HG02763 (cell line): ENCODE data around the gene SIN3A.
A peak's percentile ranks its signal among the peaks of the same experiment; 100 is the strongest.
"Not testable (repeated sequence)": the region's sequence is repeated elsewhere in the genome, so short reads cannot be mapped to it uniquely, and the experiment has no call there.

Source experiments
- ATAC-seq: cut with Tn5 transposase; IDR thresholded peaks from one replicate; pipeline ENCODE4 v1.9.1; 2021; ENCODE audit warnings: mild to moderate bottlenecking, moderate library complexity; ENCODE audit not compliant: unreplicated experiment

Gene SIN3A

GRCh38 chr15:75383986-75384385 lies 67.5 kb downstream of the SIN3A start:
- ATAC-seq = not testable (repeated sequence)

GRCh38 chr15:75380773-75381172 lies 70.7 kb downstream of the SIN3A start:
- ATAC-seq = no peak

- no peak for ATAC-seq
Observed at GRCh38 chr15:75371901-75372688, 79.4 kb downstream of the SIN3A start.

GRCh38 chr15:75371486-75371885 lies 80.0 kb downstream of the SIN3A start:
- no peak for ATAC-seq

- ATAC-seq = no peak
Observed at GRCh38 chr15:75369897-75370581, 81.5 kb downstream of the SIN3A start.

- peak; percentile 6 for ATAC-seq
Observed at GRCh38 chr15:75368689-75369239, 82.7 kb downstream of the SIN3A start.

GRCh38 chr15:75367913-75368688 lies 83.4 kb downstream of the SIN3A start, which contains the start of gene MAN2C1:
Gene MAN2C1, minus strand, starts transcription at chr15:75368607. Its CDS starts 24 bp downstream, at chr15:75368583.
- peak; percentile 82 for ATAC-seq

- ATAC-seq = no peak
Observed at GRCh38 chr15:75367406-75367912, 84.0 kb downstream of the SIN3A start.

- ATAC-seq = no peak
Observed at GRCh38 chr15:75367006-75367405, 84.5 kb downstream of the SIN3A start.

- no peak for ATAC-seq
Observed at GRCh38 chr15:75366163-75366562, 85.3 kb downstream of the SIN3A start.

GRCh38 chr15:75364881-75365280 lies 86.6 kb downstream of the SIN3A start:
- ATAC-seq = no peak

GRCh38 chr15:75363786-75364185 lies 87.7 kb downstream of the SIN3A start:
- ATAC-seq = no peak

- no peak for ATAC-seq
Observed at GRCh38 chr15:75362642-75363249, 88.7 kb downstream of the SIN3A start.

- ATAC-seq = no peak
Observed at GRCh38 chr15:75361989-75362641, 89.4 kb downstream of the SIN3A start.

- no peak for ATAC-seq
Observed at GRCh38 chr15:75361361-75361988, 90.0 kb downstream of the SIN3A start.

- no peak for ATAC-seq
Observed at GRCh38 chr15:75360856-75361255, 90.6 kb downstream of the SIN3A start.

GRCh38 chr15:75360391-75360790 lies 91.1 kb downstream of the SIN3A start:
- ATAC-seq = no peak

GRCh38 chr15:75359537-75360250 lies 91.8 kb downstream of the SIN3A start:
- no peak for ATAC-seq
